GM19438 (cell line): ENCODE measurements around the gene CCDC9.
A peak's percentile ranks its signal among the peaks of the same experiment; 100 is the strongest.
"Not testable (repeated sequence)": the region's sequence is repeated elsewhere in the genome, so short reads cannot be mapped to it uniquely, and the experiment has no call there.

Experiments used
- ATAC-seq: cut with Tn5 transposase; IDR thresholded peaks from one replicate; pipeline ENCODE4 v1.9.1; 2021; ENCODE audit warnings: low read depth; ENCODE audit not compliant: unreplicated experiment

CCDC9 gene

GRCh38 chr19:47258434-47258833, 2.1 kb downstream of the CCDC9 start:
- no peak for ATAC-seq

GRCh38 chr19:47258895-47259555, 2.7 kb downstream of the CCDC9 start:
- ATAC-seq: no peak

GRCh38 chr19:47260476-47260875, 4.2 kb downstream of the CCDC9 start:
- ATAC-seq: no peak

GRCh38 chr19:47261946-47262793, 5.8 kb downstream of the CCDC9 start:
- peak; percentile 71 for ATAC-seq

GRCh38 chr19:47264629-47265028, 8.3 kb downstream of the CCDC9 start:
- no peak for ATAC-seq

- no peak for ATAC-seq
Observed at GRCh38 chr19:47266401-47266941, 10.1 kb downstream of the CCDC9 start.

GRCh38 chr19:47267350-47267759, 11.0 kb downstream of the CCDC9 start:
- no peak for ATAC-seq

- ATAC-seq: no peak
Observed at GRCh38 chr19:47268028-47268427, 11.7 kb downstream of the CCDC9 start.

- no peak for ATAC-seq
Observed at GRCh38 chr19:47269596-47269995, 13.3 kb downstream of the CCDC9 start.

GRCh38 chr19:47270408-47270807, 14.1 kb downstream of the CCDC9 start:
- no peak for ATAC-seq

- no peak for ATAC-seq
Observed at GRCh38 chr19:47271949-47272348, 15.6 kb downstream of the CCDC9 start.

- ATAC-seq: no peak
Observed at GRCh38 chr19:47272448-47273312, 16.4 kb downstream of the CCDC9 start.

- ATAC-seq: peak; percentile 55
Observed at GRCh38 chr19:47273313-47274070, 17.2 kb downstream of the CCDC9 start.

GRCh38 chr19:47274071-47274890, 18.0 kb downstream of the CCDC9 start, which contains the start of gene INAFM1:
Gene INAFM1, plus strand, starts transcription at chr19:47274885. Its CDS starts 35 bp downstream, at chr19:47274920.
- ATAC-seq: peak; percentile 53

- peak; percentile 30 for ATAC-seq
Observed at GRCh38 chr19:47274891-47275761, 18.8 kb downstream of the CCDC9 start.

GRCh38 chr19:47275791-47276461, 19.6 kb downstream of the CCDC9 start:
- no peak for ATAC-seq

GRCh38 chr19:47276513-47276912, 20.2 kb downstream of the CCDC9 start:
- ATAC-seq: not testable (repeated sequence)
